Epithelial cell of proximal tubule (primary cell): ENCODE data around the gene RELL2. TPM values are rescaled to one million over a fixed set of nuclear protein-coding genes. Genes with fewer than 3 reads are reported as not detected.

ENCODE experiments used
- DNase-seq: peaks from one replicate; pipeline ENCODE4 v3.0.0-alpha.2; 2011; ENCODE audit warnings: low read depth
- H3K4me3 ChIP-seq: 2 replicates; pipeline ENCODE4 v1.5.1; 2011; ENCODE audit warnings: low read depth, mild to moderate bottlenecking, low read length
- total RNA-seq: library from RNA; depleted of rRNA; stranded (reverse); fragments of >200 nt; gene quantifications from 2 replicates; pipeline ENCODE4 v1.2.3, GENCODE V29; 2015
- TF ChIP-seq, protein P1 (sequence below): conservative IDR thresholded peaks from 2 replicates; pipeline ENCODE4 v1.5.1; 2012; ENCODE audit warnings: low read depth, mild to moderate bottlenecking, low read length

Gene RELL2
- total RNA-seq, 1 donor from 2014 or later, result 10.3 TPM

DNA sequence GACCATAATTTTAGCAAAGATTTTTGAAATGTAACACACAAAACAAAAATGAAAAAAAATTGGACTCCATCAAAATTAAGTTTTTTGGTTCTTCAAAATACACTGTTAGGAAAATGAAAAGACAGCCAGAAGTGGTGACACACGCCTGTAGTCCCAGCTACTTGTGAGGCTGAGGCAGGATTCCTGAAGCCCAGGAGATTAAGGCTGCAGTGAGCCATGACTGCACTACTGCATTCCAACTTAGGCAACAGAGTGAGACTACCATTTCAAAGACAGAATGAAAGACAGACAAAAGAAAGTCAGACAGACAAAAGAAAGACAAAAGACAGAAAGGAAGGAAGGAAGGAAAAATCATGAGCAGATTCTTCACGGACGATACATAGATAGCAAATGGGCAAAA, 25.5 kb upstream of the RELL2 start:
- TF ChIP-seq, protein P1, sequence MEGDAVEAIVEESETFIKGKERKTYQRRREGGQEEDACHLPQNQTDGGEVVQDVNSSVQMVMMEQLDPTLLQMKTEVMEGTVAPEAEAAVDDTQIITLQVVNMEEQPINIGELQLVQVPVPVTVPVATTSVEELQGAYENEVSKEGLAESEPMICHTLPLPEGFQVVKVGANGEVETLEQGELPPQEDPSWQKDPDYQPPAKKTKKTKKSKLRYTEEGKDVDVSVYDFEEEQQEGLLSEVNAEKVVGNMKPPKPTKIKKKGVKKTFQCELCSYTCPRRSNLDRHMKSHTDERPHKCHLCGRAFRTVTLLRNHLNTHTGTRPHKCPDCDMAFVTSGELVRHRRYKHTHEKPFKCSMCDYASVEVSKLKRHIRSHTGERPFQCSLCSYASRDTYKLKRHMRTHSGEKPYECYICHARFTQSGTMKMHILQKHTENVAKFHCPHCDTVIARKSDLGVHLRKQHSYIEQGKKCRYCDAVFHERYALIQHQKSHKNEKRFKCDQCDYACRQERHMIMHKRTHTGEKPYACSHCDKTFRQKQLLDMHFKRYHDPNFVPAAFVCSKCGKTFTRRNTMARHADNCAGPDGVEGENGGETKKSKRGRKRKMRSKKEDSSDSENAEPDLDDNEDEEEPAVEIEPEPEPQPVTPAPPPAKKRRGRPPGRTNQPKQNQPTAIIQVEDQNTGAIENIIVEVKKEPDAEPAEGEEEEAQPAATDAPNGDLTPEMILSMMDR, result no peak
- peak; percentile 50 for DNase-seq

DNA sequence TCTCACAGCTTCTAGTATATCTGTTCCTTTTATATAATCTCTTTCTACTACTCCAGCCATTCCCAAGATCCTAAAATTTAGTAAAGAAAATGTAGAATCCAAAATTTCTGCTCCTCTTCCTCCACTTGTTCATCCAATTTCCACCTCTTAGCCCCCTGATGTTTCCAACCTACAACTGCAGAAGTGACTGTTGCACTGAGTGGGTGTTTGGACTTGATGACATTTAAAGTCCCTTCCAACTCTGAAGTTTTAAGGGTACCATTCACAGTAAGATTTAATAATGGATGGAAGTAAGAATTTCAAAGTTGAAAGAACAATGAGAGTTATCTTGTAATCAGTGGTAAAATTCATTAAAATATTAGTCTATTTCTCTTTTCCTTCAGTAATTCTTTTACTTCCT, 23.5 kb upstream of the RELL2 start:
- no peak for DNase-seq
- TF ChIP-seq, protein P1, result no peak
- H3K4me3 ChIP-seq, result no peak overlapping the region

More for the DNA sequence above, 25.5 kb upstream of the RELL2 start:
- H3K4me3 ChIP-seq, result no peak overlapping the region

DNA sequence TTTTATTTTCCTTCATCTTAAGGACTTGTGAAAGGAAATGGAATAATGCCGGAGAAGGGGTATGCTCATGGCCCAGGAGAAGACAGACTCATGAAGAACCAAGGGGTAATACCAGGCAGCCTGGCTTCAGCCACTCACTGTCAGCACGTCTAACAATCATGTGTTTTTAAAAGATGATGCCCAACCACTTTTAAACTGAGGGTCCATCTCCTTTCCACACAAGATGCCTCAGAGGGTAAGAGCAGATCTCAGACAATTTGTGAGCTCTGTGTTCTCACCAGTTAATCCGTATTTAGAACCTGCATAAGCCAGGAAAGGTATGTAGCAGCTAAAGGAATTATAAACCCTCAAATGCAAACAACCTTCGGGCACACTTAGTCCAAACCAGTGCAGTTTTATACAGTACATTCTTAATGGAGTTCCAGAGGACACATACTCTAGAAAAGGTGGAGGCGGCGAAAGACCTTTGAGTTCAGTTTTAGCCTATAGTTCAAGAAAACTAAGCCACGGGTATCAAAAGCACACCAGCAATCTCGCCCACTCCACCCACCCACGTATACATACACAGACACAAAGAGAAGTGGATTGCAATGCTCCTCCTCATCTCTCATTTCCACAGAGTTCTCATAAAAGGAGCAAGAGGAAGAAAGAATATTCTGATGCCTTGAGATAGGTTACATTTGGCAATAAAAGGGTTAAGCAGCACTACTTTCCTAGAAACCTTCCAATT, 20.6 kb upstream of the RELL2 start:
- peak overlapping the region; percentile 79 for H3K4me3 ChIP-seq
- no peak for DNase-seq
- TF ChIP-seq, protein P1, result no peak

DNA sequence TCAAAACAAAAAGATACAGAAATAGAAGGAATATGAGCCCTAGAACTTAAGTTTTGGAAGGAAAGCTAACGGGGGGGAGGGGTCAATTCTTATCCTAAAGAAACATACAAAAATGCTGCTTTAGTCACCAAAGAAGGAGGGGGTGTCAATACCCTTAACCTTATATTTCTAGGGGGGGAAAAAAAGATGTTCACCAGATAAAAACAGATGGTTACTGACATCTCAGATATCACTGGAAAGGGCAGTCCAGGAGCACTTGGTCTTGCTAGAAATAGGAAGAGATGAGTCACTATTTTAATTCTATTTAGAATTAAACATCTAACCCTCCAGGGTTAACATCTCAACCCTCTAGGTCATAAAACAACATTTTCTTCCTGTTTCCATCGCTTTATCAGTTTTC, 19.7 kb upstream of the RELL2 start:
- TF ChIP-seq, protein P1, result no peak
- no peak for DNase-seq
- peak overlapping the region; percentile 79 for H3K4me3 ChIP-seq

DNA sequence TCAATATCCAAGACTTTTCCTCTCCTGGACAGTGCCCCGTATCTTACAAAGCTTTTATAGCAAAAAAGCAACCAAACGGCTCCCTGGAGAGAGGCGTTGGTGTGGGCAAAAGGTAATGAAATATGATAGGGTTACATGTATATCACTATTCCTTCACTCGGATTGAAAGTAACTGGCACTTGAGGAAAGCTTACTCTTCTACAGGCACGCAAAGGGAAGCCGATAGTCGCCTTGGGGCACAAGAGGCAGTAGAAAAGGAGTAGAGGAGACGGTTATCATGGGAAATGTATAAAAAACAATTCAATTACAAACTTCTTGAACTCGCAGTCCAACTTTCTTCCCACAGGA, 19.1 kb upstream of the RELL2 start:
- TF ChIP-seq, protein P1, result no peak
- peak overlapping the region; percentile 79 for H3K4me3 ChIP-seq
- no peak for DNase-seq

DNA sequence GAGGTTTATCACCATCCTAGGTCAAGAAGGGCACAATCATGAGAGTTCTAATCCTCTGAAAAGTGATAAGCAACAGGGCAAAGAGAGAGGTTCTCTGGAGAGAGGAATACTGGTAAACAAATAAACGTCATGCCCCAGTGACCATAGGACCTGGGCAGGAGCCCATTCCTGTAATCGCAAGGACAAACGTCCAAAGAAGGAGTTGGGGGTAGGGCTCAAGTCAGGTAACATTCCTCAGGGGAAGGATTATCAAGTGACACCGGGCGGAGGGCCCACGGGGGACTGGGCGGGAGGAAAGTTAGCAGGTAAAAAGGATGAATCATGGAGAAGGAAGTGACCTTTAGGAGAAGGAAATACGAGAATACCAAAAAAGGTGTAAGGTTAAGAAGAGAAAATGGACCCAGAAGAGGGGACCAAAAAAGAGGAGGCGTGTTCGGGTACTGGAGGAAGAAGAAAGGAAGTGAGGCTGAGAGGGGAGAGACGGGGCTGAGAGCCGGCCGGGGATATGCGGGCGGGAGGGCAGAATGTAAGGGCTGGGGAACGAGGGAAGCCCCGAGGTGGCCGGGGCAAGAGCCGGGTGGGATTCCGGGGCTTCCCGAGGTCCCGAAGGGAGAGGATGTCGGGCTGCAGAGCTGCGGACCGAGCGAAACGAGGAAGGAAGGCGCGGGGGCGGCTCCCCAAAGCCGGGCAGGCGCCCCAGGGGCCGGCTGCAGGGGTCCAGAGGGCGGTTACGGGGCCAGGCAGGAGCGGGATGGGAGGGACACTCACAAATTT, 18.6 kb upstream of the RELL2 start:
- TF ChIP-seq, protein P1, result no peak
- peak overlapping the region; percentile 79 for H3K4me3 ChIP-seq
- DNase-seq, result no peak
